Muscle of arm (tissue), 12 donors: Measurements from ENCODE around the gene FAM151B. TPM values are rescaled to one million over a fixed set of nuclear protein-coding genes. Genes with fewer than 3 reads are reported as not detected.

ENCODE experiments used
- DNase-seq: peaks from one replicate; pipeline ENCODE4 v3.0.0-alpha.2; 2013
- polyA plus RNA-seq, 12 donors: library from polyadenylated mRNA; unstranded; fragments of 120-200 nt; gene quantifications; one replicate each; pipeline ENCODE4 v1.2.1, GENCODE V29; 2013; ENCODE audit not compliant: insufficient read length in 12 of 12

Gene FAM151B
- polyA plus RNA-seq, 12 donors = 4.2 to 7.2 (median 5.3) TPM; not detected in 2

- no peak for DNase-seq
Observed at GRCh38 chr5:80588858-80589540, 101.1 kb downstream of the FAM151B start.

GRCh38 chr5:80590766-80591165, 102.9 kb downstream of the FAM151B start:
- no peak for DNase-seq

DNA sequence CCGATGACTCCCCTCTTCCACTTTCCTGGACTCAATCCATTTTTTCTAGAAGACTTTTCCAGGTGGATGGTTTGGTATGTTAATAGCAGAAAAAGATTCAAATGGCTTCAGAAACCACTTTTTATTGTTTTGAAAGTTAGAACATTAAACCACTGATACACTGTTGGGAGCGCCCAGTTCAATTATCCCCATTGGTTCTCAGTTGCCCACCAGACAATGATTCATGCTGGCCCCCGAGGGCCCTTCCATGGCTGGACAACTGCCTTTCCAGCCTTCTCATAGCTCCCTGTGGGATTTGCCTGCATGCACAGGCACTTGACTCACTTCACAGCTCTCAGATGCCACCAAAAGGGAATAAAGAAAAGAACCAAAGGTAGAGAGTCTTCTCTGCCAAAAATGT, 103.5 kb downstream of the FAM151B start:
- no peak for DNase-seq

DNA sequence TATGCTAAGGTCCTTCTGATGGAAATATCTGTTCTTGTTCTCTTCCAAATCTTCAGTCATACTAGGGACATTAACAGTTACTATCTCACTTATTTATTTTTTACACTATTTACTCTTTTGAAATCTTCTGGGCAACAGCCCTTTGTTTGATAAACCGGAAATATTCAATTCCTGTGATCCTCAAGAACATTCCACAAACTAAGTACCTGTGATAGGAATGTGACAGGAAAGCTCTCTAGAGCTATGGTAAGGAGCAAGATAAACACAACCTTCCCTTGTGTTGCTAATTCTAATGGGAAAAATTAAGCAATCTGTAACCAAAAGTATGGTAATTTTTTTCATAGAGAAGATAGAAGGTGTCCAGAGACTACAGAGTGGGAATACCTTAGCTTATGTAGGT, 104.2 kb downstream of the FAM151B start:
- DNase-seq = no peak

Other genes with a start within 250 kb of the FAM151B start
- 100 to 1,000 TPM in 1 of 12 donors, 10 to 100 TPM in 11; 16.6 to 171 (median 21.9) TPM for gene SERINC5, start 232.1 kb upstream of the FAM151B start, polyA plus RNA-seq
- gene SPZ1, start 168.1 kb upstream of the FAM151B start, polyA plus RNA-seq = not detected
- 100 to 1,000 TPM in 2 of 12 donors, 10 to 100 TPM in 9, not detected in 1; 49.1 to 103 (median 75.4) TPM for gene ZFYVE16, start 80.0 kb upstream of the FAM151B start, polyA plus RNA-seq
- under 1 TPM in 10 of 12 donors, not detected in 2; 0.15 to 0.85 (median 0.41) TPM for gene ANKRD34B, start 82.2 kb downstream of the FAM151B start, polyA plus RNA-seq
- 10 to 100 TPM in 9 of 12 donors, 1 to 10 TPM in 2, not detected in 1; 9.4 to 13.1 (median 12.4) TPM for gene MSH3, start 166.6 kb downstream of the FAM151B start, polyA plus RNA-seq
- 10 to 100 TPM in 11 of 12 donors, not detected in 1; 21.3 to 55.4 (median 41.0) TPM for gene DHFR, start 166.9 kb downstream of the FAM151B start, polyA plus RNA-seq